Measurements from ENCODE around the gene DCAF4.

DNA sequence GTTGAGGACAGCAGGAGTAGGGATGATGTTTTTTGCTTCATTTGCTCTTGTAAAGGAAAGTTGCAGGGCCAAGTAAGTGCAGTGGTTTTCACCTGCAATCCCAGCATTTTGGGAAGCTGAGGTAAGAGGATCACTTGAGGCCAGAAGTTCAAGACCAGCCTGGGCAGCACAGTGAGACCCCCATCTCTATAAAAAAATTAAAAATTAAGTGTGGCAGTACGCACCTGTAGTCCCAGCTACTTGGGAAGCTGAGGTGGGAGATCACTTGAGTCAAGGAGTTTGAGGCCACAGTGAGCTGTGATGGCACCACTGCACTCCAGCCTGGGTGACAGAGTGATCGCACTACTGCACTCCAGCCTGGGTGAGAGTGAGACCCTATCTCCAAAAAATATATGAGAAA is 43.2 kb upstream of the DCAF4 start:
- TF ChIP-seq POLR2A (IDR thresholded peaks at IDR 0.05) (no peak), POLR2AphosphoS5 (IDR thresholded peaks at IDR 0.05) (no peak)
- TF ChIP-seq, protein P1, sequence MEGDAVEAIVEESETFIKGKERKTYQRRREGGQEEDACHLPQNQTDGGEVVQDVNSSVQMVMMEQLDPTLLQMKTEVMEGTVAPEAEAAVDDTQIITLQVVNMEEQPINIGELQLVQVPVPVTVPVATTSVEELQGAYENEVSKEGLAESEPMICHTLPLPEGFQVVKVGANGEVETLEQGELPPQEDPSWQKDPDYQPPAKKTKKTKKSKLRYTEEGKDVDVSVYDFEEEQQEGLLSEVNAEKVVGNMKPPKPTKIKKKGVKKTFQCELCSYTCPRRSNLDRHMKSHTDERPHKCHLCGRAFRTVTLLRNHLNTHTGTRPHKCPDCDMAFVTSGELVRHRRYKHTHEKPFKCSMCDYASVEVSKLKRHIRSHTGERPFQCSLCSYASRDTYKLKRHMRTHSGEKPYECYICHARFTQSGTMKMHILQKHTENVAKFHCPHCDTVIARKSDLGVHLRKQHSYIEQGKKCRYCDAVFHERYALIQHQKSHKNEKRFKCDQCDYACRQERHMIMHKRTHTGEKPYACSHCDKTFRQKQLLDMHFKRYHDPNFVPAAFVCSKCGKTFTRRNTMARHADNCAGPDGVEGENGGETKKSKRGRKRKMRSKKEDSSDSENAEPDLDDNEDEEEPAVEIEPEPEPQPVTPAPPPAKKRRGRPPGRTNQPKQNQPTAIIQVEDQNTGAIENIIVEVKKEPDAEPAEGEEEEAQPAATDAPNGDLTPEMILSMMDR (IDR thresholded peaks at IDR 0.05) = no peak
